ENCODE data around the gene HLA-DQB1.
A peak's percentile ranks its signal among the peaks of the same experiment; 100 is the strongest.
"Not testable (repeated sequence)": the region's sequence is repeated elsewhere in the genome, so short reads cannot be mapped to it uniquely, and the experiment has no call there.

The HLA-DQB1 gene

GRCh38 chr6:32662099-32662498, 4.4 kb downstream of the HLA-DQB1 start:
- DNase-seq: no peak

- DNase-seq: no peak
Measured at GRCh38 chr6:32659856-32660595, 6.4 kb downstream of the HLA-DQB1 start.

- no peak for DNase-seq
Measured at GRCh38 chr6:32658268-32658897, 8.1 kb downstream of the HLA-DQB1 start.

DNA sequence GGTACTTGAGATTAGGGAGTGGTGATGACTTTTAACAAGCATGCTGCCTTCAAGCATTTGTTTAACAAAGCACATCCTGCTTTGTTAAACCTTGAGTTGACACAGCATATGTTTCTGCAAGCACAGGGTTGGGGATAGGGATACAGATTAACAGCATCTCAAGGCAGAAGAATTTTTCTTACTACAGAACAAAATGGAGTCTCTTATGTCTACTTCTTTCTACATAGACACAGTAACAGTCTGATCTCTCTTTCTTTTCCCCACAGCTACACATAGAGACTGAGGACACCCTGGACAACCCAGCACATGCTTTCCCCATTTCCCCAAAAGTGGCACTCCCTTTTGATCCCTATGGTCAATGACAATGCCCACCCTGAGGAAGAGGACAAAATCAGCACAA, 8.6 kb downstream of the HLA-DQB1 start:
- not testable (repeated sequence) for DNase-seq

DNA sequence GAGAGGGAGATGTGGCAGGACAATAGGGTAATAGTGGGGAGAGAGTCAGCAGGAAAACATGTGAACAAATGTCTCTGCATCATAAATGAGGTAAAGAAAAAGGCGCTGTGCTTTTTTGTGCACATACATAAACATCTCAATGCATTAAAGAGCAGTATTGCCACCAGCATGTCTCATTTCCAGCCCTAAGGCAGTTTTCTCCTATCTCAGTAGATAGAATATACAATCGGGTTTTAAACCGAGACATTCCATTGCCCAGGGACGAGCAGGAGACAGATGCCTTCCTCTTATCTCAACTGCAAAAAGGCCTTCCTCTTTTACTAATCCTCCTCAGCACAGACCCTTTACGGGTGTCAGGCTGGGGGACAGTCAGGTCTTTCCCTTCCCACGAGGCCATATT, 9.1 kb downstream of the HLA-DQB1 start:
- not testable (repeated sequence) for DNase-seq

GRCh38 chr6:32655203-32655710, 11.2 kb downstream of the HLA-DQB1 start:
- DNase-seq: no peak

DNA sequence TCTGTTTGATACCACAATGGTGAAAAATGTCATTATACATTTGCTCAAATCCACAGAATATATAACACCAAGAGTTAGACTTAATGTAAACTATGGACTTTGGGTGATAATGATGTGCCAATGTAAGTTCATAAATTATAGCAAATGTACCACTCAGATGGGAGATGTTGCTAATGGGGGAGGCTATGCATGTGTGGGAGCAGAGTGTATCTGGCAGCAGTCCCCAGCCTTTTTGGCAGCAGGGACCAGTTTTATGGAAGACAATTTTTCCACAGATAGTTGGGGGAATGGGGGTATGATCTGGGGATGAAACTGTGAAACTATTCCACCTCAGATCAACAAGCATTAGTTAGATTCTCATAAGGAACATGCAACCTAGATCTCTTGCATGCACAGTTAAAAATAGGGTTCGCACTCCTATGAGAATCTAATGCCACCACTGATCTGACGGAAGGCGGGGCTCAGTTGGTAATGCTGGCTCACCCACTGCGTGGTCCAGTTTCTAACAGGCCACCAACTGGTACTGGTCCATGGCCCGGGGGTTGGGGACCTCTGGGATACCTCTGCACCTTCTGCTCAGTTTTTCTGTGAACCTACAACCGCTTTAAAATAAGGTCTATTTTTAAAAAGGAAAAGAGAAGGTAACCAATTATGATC, 21.3 kb downstream of the HLA-DQB1 start:
- DNase-seq: no peak

- DNase-seq: no peak
Measured at GRCh38 chr6:32643904-32644303, 22.6 kb downstream of the HLA-DQB1 start.

- DNase-seq: no peak
Measured at GRCh38 chr6:32642720-32643106, 23.7 kb downstream of the HLA-DQB1 start.

- not testable (repeated sequence) for DNase-seq
Measured at GRCh38 chr6:32641785-32642719, 24.4 kb downstream of the HLA-DQB1 start.

DNA sequence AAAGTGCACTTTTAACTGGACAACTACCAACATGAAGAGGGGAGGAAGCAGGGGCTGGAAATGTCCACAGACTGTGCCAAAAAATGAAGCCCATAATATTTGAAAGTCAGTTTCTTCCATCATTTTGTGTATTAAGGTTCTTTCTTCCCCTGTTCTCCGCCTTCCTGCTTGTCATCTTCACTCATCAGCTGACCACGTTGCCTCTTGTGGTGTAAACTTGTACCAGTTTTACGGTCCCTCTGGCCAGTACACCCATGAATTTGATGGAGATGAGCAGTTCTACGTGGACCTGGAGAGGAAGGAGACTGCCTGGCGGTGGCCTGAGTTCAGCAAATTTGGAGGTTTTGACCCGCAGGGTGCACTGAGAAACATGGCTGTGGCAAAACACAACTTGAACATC, 25.3 kb downstream of the HLA-DQB1 start:
- no peak for DNase-seq

DNA sequence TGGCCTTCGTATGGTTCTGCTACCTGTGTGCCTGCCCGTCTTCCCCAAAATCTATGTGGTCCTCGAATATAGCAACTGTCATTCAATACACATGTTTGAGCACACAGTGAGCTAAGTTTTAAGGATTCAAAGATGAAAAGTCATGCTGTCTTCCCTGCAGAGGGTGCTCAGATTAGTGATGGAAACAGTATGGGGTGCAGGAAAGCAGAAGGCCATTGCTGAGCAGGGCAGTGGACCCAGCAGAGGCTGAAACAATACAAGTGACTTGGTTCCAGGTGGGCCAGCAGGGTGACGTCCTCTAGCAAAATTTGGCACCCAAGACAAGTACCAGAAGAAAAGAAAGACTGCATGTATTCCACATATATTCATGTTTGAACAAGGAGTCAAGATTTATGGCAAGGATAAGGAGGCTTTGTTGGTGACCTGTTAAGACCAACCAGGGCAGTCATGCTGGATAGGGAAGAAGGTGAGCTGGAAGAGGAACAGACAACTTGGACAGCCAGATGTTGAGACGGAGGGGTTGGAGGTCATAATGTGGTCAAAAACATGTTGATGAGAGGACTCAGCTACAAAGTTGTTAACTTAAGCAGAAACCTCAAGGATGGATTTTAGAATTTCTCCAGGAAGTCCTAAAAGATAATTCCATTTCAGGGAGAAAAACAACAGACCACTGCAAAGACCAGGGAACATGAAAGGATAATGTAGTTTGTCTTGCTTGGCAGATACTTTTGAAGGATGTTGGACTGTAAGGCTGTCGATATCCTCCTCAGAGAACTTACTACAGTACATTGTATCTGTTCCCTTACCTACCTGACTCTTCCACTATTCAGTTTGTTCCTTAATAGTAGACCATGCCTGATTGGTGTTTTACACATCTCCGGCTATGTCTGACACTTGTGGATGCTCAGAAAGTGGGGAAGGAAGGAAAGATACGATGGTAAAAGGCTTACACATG, 26.7 kb downstream of the HLA-DQB1 start:
- DNase-seq: no peak

GRCh38 chr6:32638532-32639219, 27.8 kb downstream of the HLA-DQB1 start:
- no peak for DNase-seq

DNA sequence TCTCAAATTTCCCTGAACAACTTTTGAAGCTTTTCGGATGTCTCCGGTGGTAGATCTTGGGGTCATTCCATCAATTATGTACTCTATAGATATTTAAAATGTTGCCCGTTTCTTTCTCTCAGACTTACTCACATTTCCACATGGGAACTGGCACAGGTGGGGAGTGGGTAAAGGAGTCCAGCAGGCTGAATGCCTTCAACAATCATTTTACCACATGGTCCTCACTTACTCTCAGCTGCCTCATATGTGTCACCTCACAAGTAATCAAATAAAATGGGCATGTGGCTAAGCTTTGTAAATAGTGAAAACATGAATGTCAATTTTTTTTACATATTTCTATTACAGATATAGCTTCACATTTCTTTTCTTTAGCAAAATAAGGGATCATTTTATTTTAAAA, 28.6 kb downstream of the HLA-DQB1 start:
- no peak for DNase-seq

GRCh38 chr6:32637219-32637880, 29.1 kb downstream of the HLA-DQB1 start, which contains the start of gene HLA-DQA1:
HLA-DQA1 (plus strand) TSS chr6:32637406; CDS start chr6:32637459, 53 bp downstream.
- DNase-seq: no peak

DNA sequence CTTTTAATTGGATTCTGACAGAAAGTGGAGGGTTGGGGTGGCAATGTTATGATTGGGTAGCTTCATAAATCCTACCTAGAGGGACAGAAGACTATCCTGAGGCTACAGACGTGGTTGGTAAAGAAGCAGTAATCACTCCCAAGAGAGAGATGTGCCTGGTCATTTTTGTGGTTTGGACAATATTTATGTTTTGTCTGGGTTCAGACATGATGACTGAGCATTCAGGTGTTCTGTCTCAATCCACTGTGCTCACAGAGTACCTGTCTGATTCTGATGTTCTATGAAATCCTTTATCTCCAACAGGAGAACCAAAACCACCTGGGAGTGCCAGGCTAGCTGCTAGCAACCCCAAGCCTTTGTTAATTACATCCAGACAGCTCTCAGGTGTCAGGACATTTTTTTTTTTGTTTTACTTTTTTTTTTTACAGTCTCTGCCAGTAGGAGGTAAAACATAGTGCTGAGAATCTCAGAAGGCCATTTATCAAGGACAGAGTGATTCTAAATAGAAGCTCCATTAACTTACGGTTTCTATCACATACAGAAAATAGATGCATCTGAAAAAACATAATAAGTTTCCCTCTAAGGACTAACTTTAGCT, 30.8 kb downstream of the HLA-DQB1 start:
- DNase-seq: no peak

DNA sequence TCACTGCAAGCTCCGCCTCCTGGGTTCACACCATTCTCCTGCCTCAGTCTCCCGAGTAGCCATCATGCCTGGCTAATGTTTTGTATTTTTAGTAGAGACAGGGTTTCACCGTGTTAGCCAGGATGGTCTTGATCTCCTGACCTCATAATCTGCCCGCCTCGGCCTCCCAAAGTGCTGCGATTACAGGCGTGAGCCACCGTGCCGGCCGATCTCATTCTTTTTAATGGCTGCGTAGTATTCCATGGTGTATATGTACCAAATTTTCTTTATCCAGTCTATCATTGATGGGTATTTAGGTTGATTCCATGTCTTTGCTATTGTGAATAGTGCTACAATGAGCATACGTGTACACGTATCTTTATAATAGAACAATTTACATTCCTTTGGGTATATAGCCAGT, 36.7 kb downstream of the HLA-DQB1 start:
- not testable (repeated sequence) for DNase-seq

GRCh38 chr6:32627831-32628230, 38.6 kb downstream of the HLA-DQB1 start:
- DNase-seq: peak; percentile 21

DNA sequence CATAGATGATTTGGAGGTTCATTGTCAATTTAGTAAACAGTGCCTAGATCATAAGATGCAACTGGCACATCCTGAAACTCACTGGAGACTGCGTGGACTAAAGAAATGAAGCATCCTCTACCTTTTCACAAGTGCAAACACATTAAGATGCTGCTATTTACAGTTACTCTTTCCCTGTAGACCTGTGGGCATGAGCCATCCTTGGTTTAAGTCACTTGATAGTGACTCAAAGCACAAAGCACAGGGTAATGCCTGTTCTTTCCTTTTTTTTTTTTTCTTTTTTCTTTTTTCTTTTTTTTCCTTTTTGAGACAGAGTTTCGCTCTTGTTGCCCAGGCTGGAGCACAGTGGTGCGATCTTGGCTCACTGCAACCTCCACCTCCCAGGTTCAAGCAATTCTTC, 39.2 kb downstream of the HLA-DQB1 start:
- DNase-seq: no peak

DNA sequence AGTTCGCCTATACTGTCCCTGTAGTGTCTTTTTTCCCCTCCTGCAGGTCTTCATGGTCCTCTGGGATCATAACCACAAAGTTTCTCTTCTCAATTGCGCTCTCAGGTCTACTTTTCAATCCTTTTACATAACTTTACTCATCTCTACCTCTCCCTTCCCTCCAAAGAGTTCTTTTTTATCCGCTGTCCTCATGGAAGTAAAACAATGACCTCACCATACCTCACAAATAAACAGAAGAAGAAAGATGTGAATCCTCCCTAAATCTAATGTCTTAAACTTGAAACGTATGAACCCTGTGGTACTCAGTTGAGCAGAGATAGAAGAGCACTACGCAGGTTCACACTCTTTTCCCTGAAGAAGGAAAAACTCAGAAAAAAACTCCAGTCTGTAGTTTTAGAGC, 41.3 kb downstream of the HLA-DQB1 start:
- DNase-seq: no peak

All from GOT3 (cell line).